Right renal cortex interstitium (tissue), 3 donors: ENCODE results near the gene SPIN2B. TPM values are rescaled to one million over a fixed set of nuclear protein-coding genes. Genes with fewer than 3 reads are reported as not detected.

Experiments
- DNase-seq, 3 donors: peaks; one replicate each; pipeline ENCODE4 v3.0.0-alpha.2; 2013; ENCODE audit warnings: low read depth in 3 of 3, low spot score in 2 of 3
- polyA plus RNA-seq, 3 donors: library from polyadenylated mRNA; unstranded; fragments of 120-200 nt; gene quantifications; one replicate each; pipeline ENCODE4 v1.2.1, GENCODE V29; 2013; ENCODE audit not compliant: insufficient read length in 3 of 3

The SPIN2B gene
- polyA plus RNA-seq, 3 donors = 17.8 to 20.4 (median 19.2) TPM

DNA sequence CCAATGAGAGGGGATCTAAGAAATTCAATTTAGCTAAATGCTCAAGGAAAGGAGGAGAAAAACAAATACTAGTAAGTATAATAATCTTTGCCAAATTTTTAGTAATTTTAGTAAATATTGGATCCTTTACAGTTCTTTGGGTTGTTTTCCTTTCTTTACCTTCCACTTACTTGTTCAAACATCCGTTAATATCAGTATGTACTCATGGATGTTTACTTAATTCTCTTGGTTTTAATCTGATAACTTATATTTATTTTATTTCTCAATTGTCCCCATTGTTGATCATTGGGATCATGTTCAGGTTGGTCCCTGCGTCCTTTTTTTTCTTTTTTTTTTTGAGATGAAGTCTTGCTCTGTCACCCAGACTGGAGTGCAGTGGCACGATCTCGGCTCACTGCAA is 46.9 kb downstream of the SPIN2B start:
- no peak for DNase-seq

DNA sequence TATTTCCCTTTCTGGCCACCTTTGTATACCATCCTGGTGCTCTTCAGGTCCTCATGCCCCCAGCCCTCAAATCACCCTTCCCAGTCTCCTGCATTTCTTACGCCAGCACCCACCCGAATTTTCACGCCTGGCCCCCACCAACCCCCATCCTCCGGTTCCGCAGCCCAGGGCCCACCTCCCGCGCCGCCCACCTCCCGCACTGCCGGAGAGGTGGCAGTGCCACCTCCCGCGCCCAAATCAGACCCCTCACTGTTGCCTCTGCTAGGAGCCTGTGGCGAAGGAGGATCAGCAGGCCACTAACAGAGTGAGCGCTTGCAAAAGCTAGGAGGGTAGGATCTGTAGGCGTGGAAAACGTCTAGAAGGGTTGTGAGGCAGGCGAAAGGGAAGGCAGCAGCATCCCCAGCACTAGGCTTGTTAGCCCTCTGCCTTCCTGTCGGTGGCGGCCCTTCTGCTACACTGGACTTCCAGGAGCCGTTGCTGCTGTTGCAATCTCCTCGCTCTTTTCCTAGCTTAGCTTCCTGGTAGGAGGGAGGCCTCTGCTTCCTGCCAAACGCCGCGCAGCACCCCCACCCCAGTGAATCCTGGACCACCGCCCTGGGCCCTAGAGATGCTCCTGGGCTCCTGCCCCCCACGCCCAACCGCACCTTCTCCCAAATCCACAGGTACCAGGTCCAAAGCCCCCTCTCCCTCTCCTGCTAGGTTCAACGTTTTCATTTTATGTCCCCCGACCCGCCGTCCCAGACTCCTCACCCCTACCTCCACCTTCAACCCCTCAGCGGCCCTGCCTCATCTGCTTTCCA is 51.0 kb downstream of the SPIN2B start:
- no peak for DNase-seq

Other genes with a start within 250 kb of the SPIN2B start
- 10 to 100 TPM; 19.7 to 21.7 (median 21.0) TPM for gene SPIN3, start 126.0 kb downstream of the SPIN2B start, polyA plus RNA-seq
- 1 to 10 TPM; 3.3 to 3.7 (median 3.3) TPM for gene SPIN2A, start 15.8 kb upstream of the SPIN2B start, polyA plus RNA-seq
- gene FAAH2, start 165.2 kb upstream of the SPIN2B start, polyA plus RNA-seq = 10 to 100 TPM; 11.7 to 13.5 (median 12.9) TPM